NCI-H510A (cell line): ENCODE measurements around the gene IST1.

Experiments
- DNase-seq: peaks from one replicate; lab custom pipeline; 2025; lab: John Stamatoyannopoulos, UW

The IST1 gene

DNA sequence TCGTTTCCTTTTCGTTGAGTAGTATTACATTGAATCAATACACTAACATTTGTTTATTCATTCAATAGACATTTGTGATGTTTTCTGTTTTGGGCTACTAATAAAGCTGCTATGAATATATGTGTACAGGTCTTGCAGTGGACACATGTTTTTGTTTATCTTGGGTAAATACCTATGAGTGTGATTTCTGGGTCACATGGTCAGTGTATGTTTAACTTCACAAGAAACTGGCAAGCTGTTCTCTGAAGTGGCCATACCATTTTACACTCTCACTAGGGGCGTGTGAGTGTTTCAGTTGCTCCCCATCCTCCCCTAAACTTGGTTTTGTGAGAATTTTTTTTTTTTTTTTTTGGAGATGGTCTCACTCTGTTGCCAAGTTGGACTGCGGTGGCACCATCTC is 69.9 kb downstream of the IST1 start:
- no peak for DNase-seq

DNA sequence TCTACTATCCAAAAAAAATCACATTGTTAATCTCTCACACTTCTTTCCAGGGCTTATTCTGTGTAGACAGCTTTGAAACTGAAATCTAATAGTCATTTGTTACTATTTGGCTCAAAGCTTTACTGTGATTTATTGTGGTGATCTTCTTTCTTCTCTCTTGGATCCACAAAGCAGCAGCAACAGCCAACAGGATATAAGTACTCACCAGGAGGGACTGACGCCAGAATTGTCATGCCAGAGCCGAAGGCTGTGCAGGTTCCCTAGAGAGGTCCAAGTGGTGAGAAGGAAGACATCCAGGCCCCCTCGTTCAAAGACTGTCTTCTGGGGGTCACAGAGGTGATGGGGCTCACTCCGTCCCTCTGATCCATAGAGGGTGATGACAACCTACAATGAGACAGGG is 71.6 kb downstream of the IST1 start:
- DNase-seq, result no peak

GRCh38 chr16:71969353-71969752 is 74.0 kb downstream of the IST1 start:
- DNase-seq, result no peak

GRCh38 chr16:71971571-71971970 is 76.2 kb downstream of the IST1 start:
- no peak for DNase-seq

- DNase-seq, result no peak
Observed at GRCh38 chr16:71972356-71972755, 77.0 kb downstream of the IST1 start.

- DNase-seq, result no peak
Observed at GRCh38 chr16:71973001-71973400, 77.7 kb downstream of the IST1 start.

- no peak for DNase-seq
Observed at GRCh38 chr16:71974068-71974818, 78.9 kb downstream of the IST1 start.
